ENCODE results near the gene FOXC1. TPM values are rescaled to one million over a fixed set of nuclear protein-coding genes. Genes with fewer than 3 reads are reported as not detected.

FOXC1 gene
- total and polyA plus RNA-seq, 9 of the 15 experiments (the other 6 are each of a cell fraction or from before 2014, with no cell fraction given), result not detected

GRCh38 chr6:1606780-1607515 lies 2.8 kb upstream of the FOXC1 start:
- ATAC-seq (no peak), DNase-seq (ENCODE audit: extremely low read depth in 1 of 4, low spot score in 3 of 4) (no peak), FAIRE-seq (no peak)
- intact Hi-C loops (cut with micrococcal nuclease), result no loop called here
- H3K4me1 ChIP-seq (replicated peaks in 1 of 2; ENCODE audit: control insufficient read depth in 2 of 2, insufficient read depth in 2 of 2, low read length in 2 of 2), result peaks cover 0 to 26% of the 10 kb centered on the region in 2 experiments; a peak in 2 of 5 replicates
- WGBS (ENCODE audit: insufficient coverage, low coverage, missing lambda C conversion rate), result 6% methylated on average over 22 of the region's 22 CpGs
- H3K4me2 ChIP-seq (ENCODE audit: insufficient read depth, low read length), result no peak overlapping the region
- no peaks in the 10 kb centered on the region for H3K9me3 ChIP-seq (replicated peaks; ENCODE audit: control insufficient read depth, insufficient read depth, low read depth, low read length)
- no peak overlapping the region for H3K4me3 ChIP-seq
- no peak overlapping the region for H2AFZ ChIP-seq (ENCODE audit: low read depth, low read length)
- H3K36me3 ChIP-seq (ENCODE audit: control insufficient read depth, insufficient read depth, low read length), result no peaks in the 10 kb centered on the region
- peaks cover 13% of the 10 kb centered on the region for H4K20me1 ChIP-seq (replicated peaks; ENCODE audit: control insufficient read depth, insufficient read depth, low read length)
- H3K9me1 ChIP-seq (ENCODE audit: control insufficient read depth, insufficient read depth, low read length), result no peaks in the 10 kb centered on the region
- H3K79me2 ChIP-seq (ENCODE audit: control insufficient read depth, insufficient read depth, low read length), result no peaks in the 10 kb centered on the region
- no peak overlapping the region for H3K27ac ChIP-seq (ENCODE audit: extremely low read depth, low read depth, low read length)
- in situ Hi-C loops (cut with MboI), result loop anchor here (10.0 kb wide), 2 partner anchors 578 to 848 kb away; no protein-coding TSS in a partner anchor
- no peak overlapping the region for H3K9ac ChIP-seq (ENCODE audit: insufficient read depth in 1 of 2, low read depth in 2 of 2, low read length in 2 of 2)
- ChIA-PET POLR2A (interaction anchor here (1.1 kb wide), 1 partner anchor 10 kb away, joined by 3 read pairs; no protein-coding TSS in a partner anchor), CTCF (ENCODE audit: low intra/inter-chr PET ratio) (no interaction called here)
- H3K27me3 ChIP-seq (ENCODE audit: control insufficient read depth in 2 of 2, insufficient read depth in 2 of 2, low read length in 2 of 2), result peaks cover 48 to 65% of the 10 kb centered on the region in 2 experiments
- BruUV-seq (replicated peaks), result no TSS peak
- TF ChIP-seq GTF2F1 (IDR thresholded peaks at IDR 0.05; ENCODE audit: low read depth, low read length), result no peak
- TF ChIP-seq NCOA1 (IDR thresholded peaks at IDR 0.05; ENCODE audit: low read depth), result no peak
- TF ChIP-seq ATF1 (CRISPR knock-in tag; IDR thresholded peaks at IDR 0.05), result no peak
- TF ChIP-seq ATF1 (tag; IDR thresholded peaks at IDR 0.05), result 0 out of 2 replicates have a peak, but pooled peaks have one; percentile 25

Measured in K562 (cell line).